A549 (cell line): ENCODE data around the gene EFEMP2. TPM values are rescaled to one million over a fixed set of nuclear protein-coding genes. Genes with fewer than 3 reads are reported as not detected.

Experiments
- ATAC-seq, 2 experiments: fragments of 200-7000 bp in 1 of 2; fragments of >200 bp in 1 of 2; cut with Nextera tagmentation in 1 of 2; cut with Tn5 transposase in 1 of 2; 3 replicates each; pipeline versions ENCODE4 v1.8.0 to v1.9.1; 2018 to 2020; ENCODE audit warnings: mild to moderate bottlenecking in 1 of 2, moderate library complexity in 1 of 2
- CTCF ChIA-PET: fragments of 300-600 bp; sonication (Branson Sonifier 250); formaldehyde crosslinking; extraction: SDS; loops from one replicate; lab custom pipeline; 2021; ENCODE audit warnings: antibody characterized with exemption, inconsistent platforms; lab: Yijun Ruan, JAX
- POLR2A ChIA-PET: fragments of 350-600 bp; formaldehyde crosslinking; extraction: SDS; loops from one replicate; lab custom pipeline; 2021; ENCODE audit warnings: antibody characterized with exemption, inconsistent platforms; lab: Yijun Ruan, JAX
- DNase-seq, 2 experiments: peaks; one replicate each; pipeline versions ENCODE4 v3.0.0 to v3.0.0-alpha.2; 2011 to 2016; ENCODE audit warnings: low read depth in 1 of 2, low spot score in 1 of 2
- FAIRE-seq: peaks from 2 replicates; lab custom pipeline; 2011; peaks lifted over from hg19 to GRCh38; lab: Jason Lieb, UNC
- H3K27ac ChIP-seq, 2 experiments: fragments of >200 bp; sonication (Bioruptor Twin); formaldehyde crosslinking; 3 replicates each; pipeline ENCODE4 v1.5.1; 2016 to 2017
- H3K4me1 ChIP-seq: fragments of >200 bp; sonication (Bioruptor Twin); formaldehyde crosslinking; 3 replicates; pipeline ENCODE4 v1.6.1; 2016
- H3K4me2 ChIP-seq: fragments of >200 bp; sonication (Bioruptor Twin); formaldehyde crosslinking; 3 replicates; pipeline ENCODE4 v1.6.1; 2016
- H3K4me3 ChIP-seq: fragments of >200 bp; sonication (Bioruptor Twin); formaldehyde crosslinking; 3 replicates; pipeline ENCODE4 v1.5.1; 2016
- H3K9me3 ChIP-seq: fragments of >200 bp; sonication (Bioruptor Twin); formaldehyde crosslinking; 3 replicates; pipeline ENCODE4 v1.6.1; 2016
- ATOH8 ChIP-seq: fragments of 250-450 bp; sonication (Bioruptor Pico); IDR thresholded peaks from 2 replicates; pipeline ENCODE4 v1.5.0; 2020; ENCODE audit warnings: low read depth, mild to moderate bottlenecking, moderate library complexity
- CEBPB ChIP-seq, 2 experiments: fragments of >200 bp in 1 of 2; sonication (Bioruptor Twin) in 1 of 2; formaldehyde crosslinking in 1 of 2; IDR thresholded peaks; 2 replicates each; pipeline ENCODE4 v1.6.1; 2012 to 2016
- CHD2 ChIP-seq: fragments of 150-350 bp; IDR thresholded peaks from 2 replicates; pipeline ENCODE4 v1.6.1; 2014; ENCODE audit warnings: low read length; ENCODE audit not compliant: partially characterized antibody
- CHD4 ChIP-seq: fragments of 200-600 bp; sonication (generic); IDR thresholded peaks from 2 replicates; pipeline ENCODE4 v1.6.1; 2016; ENCODE audit warnings: antibody characterized with exemption, mild to moderate bottlenecking, borderline replicate concordance
- CTCF ChIP-seq: fragments of >200 bp; sonication (Bioruptor Twin); formaldehyde crosslinking; IDR thresholded peaks from 3 replicates; pipeline ENCODE4 v1.5.1; 2016
- EHF ChIP-seq: fragments of 250-450 bp; sonication (Bioruptor Pico); IDR thresholded peaks from 2 replicates; pipeline ENCODE4 v1.5.0; 2020; ENCODE audit warnings: mild to moderate bottlenecking
- EHMT2 ChIP-seq: fragments of 200-600 bp; sonication (generic); IDR thresholded peaks from 2 replicates; pipeline ENCODE4 v1.6.1; 2016; ENCODE audit warnings: antibody characterized with exemption, low read depth, mild to moderate bottlenecking, moderate library complexity
- ELK1 ChIP-seq: fragments of 150-350 bp; IDR thresholded peaks from 2 replicates; pipeline ENCODE4 v1.6.1; 2014; ENCODE audit warnings: low read depth, mild to moderate bottlenecking, low read length
- FOSB ChIP-seq: fragments of 250-450 bp; sonication (Bioruptor Pico); IDR thresholded peaks from 2 replicates; pipeline ENCODE4 v1.5.0; 2020; ENCODE audit warnings: mild to moderate bottlenecking, moderate library complexity
- FOSL2 ChIP-seq, 2 experiments: fragments of 450-650 bp in 1 of 2; fragments of >200 bp in 1 of 2; sonication (Bioruptor Twin) in 1 of 2; formaldehyde crosslinking; IDR thresholded peaks; 2 replicates each; pipeline versions ENCODE4 v1.5.0 to v1.6.1; 2016 to 2020; ENCODE audit warnings: mild to moderate bottlenecking in 1 of 2, moderate library complexity in 1 of 2
- GATA3 ChIP-seq: IDR thresholded peaks from 2 replicates; pipeline ENCODE4 v1.6.1; 2012; ENCODE audit warnings: borderline replicate concordance
- HDAC2 ChIP-seq: fragments of 200-600 bp; sonication (generic); IDR thresholded peaks from 2 replicates; pipeline ENCODE4 v1.6.1; 2016
- HOXB13 ChIP-seq: fragments of 250-450 bp; sonication (Bioruptor Pico); IDR thresholded peaks from 2 replicates; pipeline ENCODE4 v1.5.0; 2020; ENCODE audit warnings: low read depth, mild to moderate bottlenecking, moderate library complexity
- HOXB5 ChIP-seq: fragments of 250-450 bp; sonication (Bioruptor Pico); IDR thresholded peaks from 2 replicates; pipeline ENCODE4 v1.5.0; 2020; ENCODE audit warnings: mild to moderate bottlenecking, moderate library complexity
- JUN ChIP-seq, 2 experiments: fragments of >200 bp; sonication (Bioruptor Twin); formaldehyde crosslinking; IDR thresholded peaks; 2 replicates in 1 of 2; 3 replicates in 1 of 2; pipeline ENCODE4 v1.6.1; 2016 to 2017
- MAFK ChIP-seq: fragments of 450-650 bp; IDR thresholded peaks from 2 replicates; pipeline ENCODE4 v1.6.1; 2014; ENCODE audit not compliant: partially characterized antibody
- MYC ChIP-seq: IDR thresholded peaks from 2 replicates; pipeline ENCODE4 v1.6.1; 2012; ENCODE audit warnings: mild to moderate bottlenecking, inconsistent platforms, low read length, improper control_type of control experiment, borderline replicate concordance
- RFX5 ChIP-seq: fragments of 450-650 bp; IDR thresholded peaks from 2 replicates; pipeline ENCODE4 v1.7.1; 2014; ENCODE audit warnings: antibody characterized with exemption, mild to moderate bottlenecking, moderate library complexity
- SMC3 ChIP-seq: fragments of >200 bp; sonication (Bioruptor Twin); formaldehyde crosslinking; IDR thresholded peaks from 3 replicates; pipeline ENCODE4 v1.6.1; 2018; ENCODE audit warnings: inconsistent platforms
- TFCP2L1 ChIP-seq: fragments of 250-450 bp; sonication (Bioruptor Pico); IDR thresholded peaks from 2 replicates; pipeline ENCODE4 v1.5.0; 2021; ENCODE audit warnings: mild to moderate bottlenecking
- ZC3H11A ChIP-seq: fragments of 450-650 bp; IDR thresholded peaks from 2 replicates; pipeline ENCODE4 v1.6.1; 2014; ENCODE audit warnings: antibody characterized with exemption, mild to moderate bottlenecking
- ZNF302 ChIP-seq: fragments of 250-450 bp; sonication (Bioruptor Pico); IDR thresholded peaks from 2 replicates; pipeline ENCODE4 v1.9.0; 2021; ENCODE audit warnings: inconsistent platforms, mild to moderate bottlenecking, moderate library complexity
- WGBS: methylation state at CpG from one replicate; pipeline ENCODE4 v1.1.6; 2017; ENCODE audit errors: missing lambda C conversion rate; 5-methylcytosine and 5-hydroxymethylcytosine counted together
- polyA plus RNA-seq, 4 experiments: library from polyadenylated mRNA; depleted of rRNA in 3 of 4; stranded (reverse); fragments of >200 nt; fragmentation: RNase III in 1 of 4; extraction: RNeasy Plus Mini Kit Qiagen cat#74134 plus additional on column Dnase treatment in 1 of 4; gene quantifications; 2 replicates in 3 of 4; 3 replicates in 1 of 4; pipeline ENCODE4 v1.2.3, GENCODE V29; 2011 to 2017
- TF ChIP-seq, protein P1 (sequence below): fragments of 250-450 bp; sonication (Bioruptor Pico); IDR thresholded peaks from 2 replicates; pipeline ENCODE4 v1.5.0; 2021; ENCODE audit warnings: mild to moderate bottlenecking, moderate library complexity, borderline replicate concordance
- TF ChIP-seq, protein P2 (sequence below): IDR thresholded peaks from 2 replicates; pipeline ENCODE4 v1.6.1; 2012

Gene EFEMP2
- polyA plus RNA-seq, 2 of the 4 experiments (the other 2 are of a cell fraction): 1.3 to 1.4 TPM

DNA sequence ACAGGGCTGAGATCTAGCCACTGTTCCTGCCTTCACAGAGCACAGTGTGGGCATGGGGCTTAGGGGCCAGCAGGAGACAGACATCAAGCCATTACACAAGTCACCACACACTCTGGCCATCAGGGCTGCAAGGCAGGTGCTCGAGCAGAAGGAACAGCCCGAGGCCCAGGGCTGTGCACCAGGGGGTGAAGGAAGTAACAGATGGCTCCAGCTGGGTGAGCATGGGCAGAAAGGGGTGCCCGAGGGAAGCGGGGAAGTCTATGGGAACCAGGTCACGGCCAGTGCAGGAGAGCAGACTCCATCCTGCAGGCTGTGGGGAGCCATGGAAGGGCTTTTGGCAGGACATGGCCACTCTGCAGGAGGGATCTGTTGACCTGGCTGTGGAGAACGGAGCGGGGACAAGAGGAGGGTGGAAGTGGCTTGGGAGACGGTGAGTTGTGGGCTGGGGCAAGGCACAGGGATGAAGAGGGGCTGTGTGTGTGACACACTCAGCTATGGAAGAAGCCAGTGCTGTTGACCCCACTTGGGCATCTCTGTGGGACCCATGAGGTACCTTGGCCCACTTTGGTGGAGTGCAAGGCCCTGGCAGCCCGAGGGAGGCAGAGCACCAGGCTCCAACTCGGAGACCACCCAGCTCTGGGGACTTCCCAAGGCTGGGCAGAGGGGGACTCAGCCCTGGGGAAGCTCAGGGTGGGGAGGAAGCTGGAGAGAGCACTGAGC, 42.7 kb upstream of the EFEMP2 start (continued):
- TF ChIP-seq HOXB5 (CRISPR knock-in tag): 0 out of 2 replicates have a peak, but pooled peaks have one; percentile 14
- 0 out of 2 replicates have a peak, but pooled peaks have one; percentile 15 for TF ChIP-seq FOSB
- 0 out of 2 replicates have a peak, but pooled peaks have one; percentile 65 for TF ChIP-seq ZNF302 (CRISPR knock-in tag)
- TF ChIP-seq GATA3: no peak
- TF ChIP-seq, all 56 proteins: peak for 7

DNA sequence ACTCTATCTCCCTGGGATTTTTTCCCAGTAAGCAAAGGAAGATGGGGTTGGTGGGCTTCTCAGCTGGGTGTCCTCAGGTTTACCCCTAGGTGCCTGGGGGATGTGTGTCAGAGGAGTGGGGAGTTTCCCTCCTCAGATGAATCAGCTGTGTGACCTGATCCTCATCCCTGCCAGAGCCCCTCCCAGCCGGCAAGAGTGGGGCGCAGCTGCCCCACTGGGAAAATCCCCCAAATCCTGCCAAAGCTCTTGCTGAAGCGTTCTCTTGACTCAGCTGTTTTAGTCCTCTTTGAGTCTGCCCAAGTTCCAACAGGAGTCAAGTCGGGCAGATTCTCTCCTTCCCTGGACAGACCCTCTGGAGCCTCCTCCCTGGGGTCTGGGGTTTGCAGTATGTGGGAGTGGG, 40.2 kb upstream of the EFEMP2 start:
- ChIA-PET CTCF (interaction anchor here (0.6 to 31.6 kb wide), 6 partner anchors 9 to 110 kb away, joined by 3 to 618 read pairs (median 5); partner anchors contain the start of genes CCDC85B, FIBP and FOSL1), POLR2A (interaction anchor here (2.0 kb wide), 2 partner anchors 13 to 23 kb away, joined by 12 to 13 read pairs; partner anchors contain the start of genes CCDC85B, FIBP and FOSL1)
- H3K4me1 ChIP-seq: peaks cover 70% of the 10 kb centered on the region
- no peak overlapping the region for H3K4me3 ChIP-seq
- ATAC-seq: no peak
- TF ChIP-seq CHD2 (no peak), ZC3H11A (no peak), GATA3 (peak; percentile 42; the same call in 1 of the 2 replicates), CEBPB (IDR thresholded peaks at IDR 0.05) (no peak), ATOH8 (CRISPR knock-in tag) (peak; percentile 1; the same call in 1 of the 2 replicates), MAFK (peak; percentile 91), FOSL2 (IDR thresholded peaks at IDR 0.05) (no peak), FOSL2 (CRISPR knock-in tag; IDR thresholded peaks at IDR 0.05) (peak; percentile 48)
- peak overlapping the region; percentile 51 to 100 for H3K27ac ChIP-seq
- FAIRE-seq: no peak
- DNase-seq: peak; percentile 55 to 62
- WGBS: 17% methylated on average over 4 of the region's 4 CpGs
- peak overlapping the region; percentile 65 for H3K4me2 ChIP-seq
- no peaks in the 10 kb centered on the region for H3K9me3 ChIP-seq

GRCh38 chr11:65911682-65912568, 39.3 kb upstream of the EFEMP2 start:
- ATAC-seq (peak; percentile 7 to 24; a peak in 3 of 6 replicates), FAIRE-seq (no peak), DNase-seq (peak; percentile 68 to 79)
- WGBS: 26% methylated on average over 12 of the region's 14 CpGs
- H3K4me1 ChIP-seq: peaks cover 61% of the 10 kb centered on the region
- H3K4me2 ChIP-seq: peak overlapping the region; percentile 65
- H3K27ac ChIP-seq: peak overlapping the region; percentile 51 to 100
- ChIA-PET CTCF (interaction anchor here (0.6 to 31.6 kb wide), 11 partner anchors 10 to 132 kb away, joined by 3 to 618 read pairs (median 4); partner anchors contain the start of genes CCDC85B, FIBP and FOSL1), POLR2A (interaction anchor here (0.6 to 2.0 kb wide), 6 partner anchors 10 to 248 kb away, joined by 3 to 13 read pairs (median 3); partner anchors contain the start of genes CCDC85B, FIBP and FOSL1)
- H3K9me3 ChIP-seq: no peaks in the 10 kb centered on the region
- H3K4me3 ChIP-seq: no peak overlapping the region
- TF ChIP-seq, protein P1, sequence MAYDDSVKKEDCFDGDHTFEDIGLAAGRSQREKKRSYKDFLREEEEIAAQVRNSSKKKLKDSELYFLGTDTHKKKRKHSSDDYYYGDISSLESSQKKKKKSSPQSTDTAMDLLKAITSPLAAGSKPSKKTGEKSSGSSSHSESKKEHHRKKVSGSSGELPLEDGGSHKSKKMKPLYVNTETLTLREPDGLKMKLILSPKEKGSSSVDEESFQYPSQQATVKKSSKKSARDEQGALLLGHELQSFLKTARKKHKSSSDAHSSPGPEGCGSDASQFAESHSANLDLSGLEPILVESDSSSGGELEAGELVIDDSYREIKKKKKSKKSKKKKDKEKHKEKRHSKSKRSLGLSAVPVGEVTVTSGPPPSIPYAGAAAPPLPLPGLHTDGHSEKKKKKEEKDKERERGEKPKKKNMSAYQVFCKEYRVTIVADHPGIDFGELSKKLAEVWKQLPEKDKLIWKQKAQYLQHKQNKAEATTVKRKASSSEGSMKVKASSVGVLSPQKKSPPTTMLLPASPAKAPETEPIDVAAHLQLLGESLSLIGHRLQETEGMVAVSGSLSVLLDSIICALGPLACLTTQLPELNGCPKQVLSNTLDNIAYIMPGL (CRISPR knock-in tag): no peak
- TF ChIP-seq MYC: 0 out of 2 replicates have a peak, but pooled peaks have one; percentile 31
- no peak for TF ChIP-seq HDAC2
- no peak for TF ChIP-seq ELK1
- TF ChIP-seq HOXB13 (CRISPR knock-in tag): peak; percentile 62; the same call in 1 of the 2 replicates
- no peak for TF ChIP-seq CHD4
- 0 out of 2 replicates have a peak, but pooled peaks have one; percentile 25 for TF ChIP-seq HOXB5 (CRISPR knock-in tag)
- TF ChIP-seq EHMT2: no peak
- peak; percentile 47; the same call in 1 of the 3 replicates for TF ChIP-seq SMC3
- TF ChIP-seq CTCF: peak; percentile 43; the same call in 2 of the 3 replicates
- no peak for TF ChIP-seq TFCP2L1 (CRISPR knock-in tag)
- TF ChIP-seq, protein P2, sequence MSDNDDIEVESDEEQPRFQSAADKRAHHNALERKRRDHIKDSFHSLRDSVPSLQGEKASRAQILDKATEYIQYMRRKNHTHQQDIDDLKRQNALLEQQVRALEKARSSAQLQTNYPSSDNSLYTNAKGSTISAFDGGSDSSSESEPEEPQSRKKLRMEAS: peak; percentile 91
- peak; percentile 22; the same call in 1 of the 2 replicates for TF ChIP-seq EHF (CRISPR knock-in tag)
- peak; percentile 85 for TF ChIP-seq RFX5
- TF ChIP-seq JUN (IDR thresholded peaks at IDR 0.05): 0 out of 5 replicates have a peak, but pooled peaks of 1 of the 2 experiments have one; percentile 21
